Endodermal cell (in vitro differentiated cells): Measurements from ENCODE around the gene SPTLC2. TPM values are rescaled to one million over a fixed set of nuclear protein-coding genes. Genes with fewer than 3 reads are reported as not detected.
A peak's percentile ranks its signal among the peaks of the same experiment; 100 is the strongest.

Experiments
- DNase-seq: peaks from one replicate; pipeline ENCODE4 v3.0.0-alpha.2; 2017
- H3K27ac ChIP-seq: 2 replicates; pipeline ENCODE4 v1.5.1; 2013; ENCODE audit warnings: mild to moderate bottlenecking, low read depth, low read length, moderate library complexity
- H3K27me3 ChIP-seq: 2 replicates; pipeline ENCODE4 v1.6.1; 2013; ENCODE audit warnings: mild to moderate bottlenecking, low read length, moderate library complexity; ENCODE audit not compliant: insufficient read depth, control insufficient read depth, poor library complexity, severe bottlenecking
- H3K36me3 ChIP-seq: 2 replicates; pipeline ENCODE4 v1.7.0; 2013; ENCODE audit warnings: mild to moderate bottlenecking, low read length, moderate library complexity; ENCODE audit not compliant: control insufficient read depth, insufficient read depth
- H3K4me1 ChIP-seq: one replicate; pipeline ENCODE4 v1.7.0; 2013; ENCODE audit warnings: low read length; ENCODE audit not compliant: control insufficient read depth, insufficient read depth
- H3K4me3 ChIP-seq: 2 replicates; pipeline ENCODE4 v1.5.1; 2013; ENCODE audit warnings: mild to moderate bottlenecking, low read length, moderate library complexity
- H3K9ac ChIP-seq: 2 replicates; pipeline ENCODE4 v1.6.1; 2013; ENCODE audit warnings: mild to moderate bottlenecking, low read length, moderate library complexity; ENCODE audit not compliant: poor library complexity, severe bottlenecking; ENCODE audit errors: extremely low read depth
- H3K9me3 ChIP-seq: 2 replicates; pipeline ENCODE4 v1.6.1; 2013; ENCODE audit warnings: mild to moderate bottlenecking, low read length, moderate library complexity; ENCODE audit not compliant: control insufficient read depth
- H3K27ac Mint-ChIP-seq: 2 replicates; pipeline ENCODE4 v1.8.0; 2020; ENCODE audit warnings: mixed read lengths
- H3K27me3 Mint-ChIP-seq: 2 replicates; pipeline ENCODE4 v1.8.0; 2021; ENCODE audit warnings: mild to moderate bottlenecking, mixed read lengths; ENCODE audit not compliant: insufficient read depth
- H3K36me3 Mint-ChIP-seq: 2 replicates; pipeline ENCODE4 v1.8.0; 2020; ENCODE audit warnings: low read depth, mixed read lengths
- H3K4me1 Mint-ChIP-seq: 2 replicates; pipeline ENCODE4 v1.8.0; 2020; ENCODE audit warnings: mixed read lengths
- H3K4me3 Mint-ChIP-seq: 2 replicates; pipeline ENCODE4 v1.8.0; 2020; ENCODE audit warnings: mild to moderate bottlenecking, moderate library complexity, mixed read lengths
- H3K9me3 Mint-ChIP-seq: 2 replicates; pipeline ENCODE4 v1.8.0; 2020; ENCODE audit warnings: mild to moderate bottlenecking, mixed read lengths
- WGBS, 2 experiments: methylation state at CpG; one replicate each; pipeline versions ENCODE4 v1.1.5 to v1.1.7; 2013; ENCODE audit warnings: missing lambda C conversion rate in 2 of 2, mixed read lengths in 1 of 2; ENCODE audit not compliant: insufficient coverage in 1 of 2, insufficient read length in 1 of 2; 5-methylcytosine and 5-hydroxymethylcytosine counted together
- total RNA-seq, 2 donors: library from RNA; stranded (reverse); fragmentation: NEBNext Ultra II Directional in 1 of 2; extraction: Animal tissue kit (Norgen Biotek cat#: 25700) in 1 of 2; gene quantifications; 2 replicates in 1 of 2; 3 replicates in 1 of 2; pipeline ENCODE4 v1.2.1, GENCODE V29; 2021
- TF ChIP-seq, protein P1 (sequence below): fragments of 200-600 bp; sonication (generic); conservative IDR thresholded peaks from 2 replicates; pipeline ENCODE4 v1.5.0; 2021; ENCODE audit warnings: antibody characterized with exemption, mild to moderate bottlenecking

The SPTLC2 gene
- total RNA-seq, 2 donors from 2014 or later: 32.6 to 32.7 TPM

DNA sequence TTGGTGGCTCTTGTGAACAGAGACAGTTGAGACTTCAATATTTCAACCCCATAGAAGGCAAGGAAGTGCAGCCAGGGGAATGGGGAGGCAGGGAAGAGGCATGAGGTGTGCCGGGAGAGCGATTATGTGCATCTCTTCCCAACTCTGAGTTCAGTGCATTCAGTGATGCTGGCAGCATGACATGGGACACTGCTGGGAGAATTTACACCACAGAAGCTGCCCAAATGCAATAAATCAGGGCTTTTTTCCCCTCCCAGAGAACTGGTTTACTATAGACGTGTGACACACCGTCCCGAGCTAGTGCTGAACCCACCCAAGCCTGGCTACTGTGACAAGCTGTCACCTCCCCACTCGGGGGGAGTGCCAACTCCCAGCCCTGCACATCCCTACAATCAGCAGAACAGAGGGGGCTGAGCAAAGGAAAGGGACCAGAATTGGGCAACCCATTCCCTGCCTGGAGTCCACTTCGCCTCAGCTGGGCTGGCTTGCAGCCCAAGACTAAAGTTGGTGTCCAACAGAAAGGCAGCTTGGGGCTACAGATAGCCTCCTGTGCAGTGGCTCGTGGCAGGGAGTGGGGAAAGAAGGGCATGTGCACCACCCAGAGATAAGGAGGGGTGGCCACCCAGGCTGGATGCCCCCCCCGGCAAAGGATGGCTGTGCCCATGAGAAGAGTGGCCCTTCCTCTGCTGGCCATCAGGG is 141.8 kb downstream of the SPTLC2 start:
- H3K9ac ChIP-seq: no peak overlapping the region
- Mint-ChIP-seq H3K27ac (no peak overlapping the region), H3K27me3 (no peaks in the 10 kb centered on the region), H3K4me1 (peaks cover 7% of the 10 kb centered on the region), H3K9me3 (no peaks in the 10 kb centered on the region), H3K36me3 (peaks cover 1% of the 10 kb centered on the region), H3K4me3 (no peak overlapping the region)
- H3K4me1 ChIP-seq: no peaks in the 10 kb centered on the region
- 91 to 94% methylated on average over 6 to 9 of the region's 9 CpGs for WGBS, 2 experiments
- peaks cover 2% of the 10 kb centered on the region for H3K36me3 ChIP-seq
- H3K27ac ChIP-seq: no peak overlapping the region
- TF ChIP-seq, protein P1, sequence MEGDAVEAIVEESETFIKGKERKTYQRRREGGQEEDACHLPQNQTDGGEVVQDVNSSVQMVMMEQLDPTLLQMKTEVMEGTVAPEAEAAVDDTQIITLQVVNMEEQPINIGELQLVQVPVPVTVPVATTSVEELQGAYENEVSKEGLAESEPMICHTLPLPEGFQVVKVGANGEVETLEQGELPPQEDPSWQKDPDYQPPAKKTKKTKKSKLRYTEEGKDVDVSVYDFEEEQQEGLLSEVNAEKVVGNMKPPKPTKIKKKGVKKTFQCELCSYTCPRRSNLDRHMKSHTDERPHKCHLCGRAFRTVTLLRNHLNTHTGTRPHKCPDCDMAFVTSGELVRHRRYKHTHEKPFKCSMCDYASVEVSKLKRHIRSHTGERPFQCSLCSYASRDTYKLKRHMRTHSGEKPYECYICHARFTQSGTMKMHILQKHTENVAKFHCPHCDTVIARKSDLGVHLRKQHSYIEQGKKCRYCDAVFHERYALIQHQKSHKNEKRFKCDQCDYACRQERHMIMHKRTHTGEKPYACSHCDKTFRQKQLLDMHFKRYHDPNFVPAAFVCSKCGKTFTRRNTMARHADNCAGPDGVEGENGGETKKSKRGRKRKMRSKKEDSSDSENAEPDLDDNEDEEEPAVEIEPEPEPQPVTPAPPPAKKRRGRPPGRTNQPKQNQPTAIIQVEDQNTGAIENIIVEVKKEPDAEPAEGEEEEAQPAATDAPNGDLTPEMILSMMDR: no peak
- no peak overlapping the region for H3K4me3 ChIP-seq
- no peaks in the 10 kb centered on the region for H3K27me3 ChIP-seq
- no peak for DNase-seq
- H3K9me3 ChIP-seq: no peaks in the 10 kb centered on the region

DNA sequence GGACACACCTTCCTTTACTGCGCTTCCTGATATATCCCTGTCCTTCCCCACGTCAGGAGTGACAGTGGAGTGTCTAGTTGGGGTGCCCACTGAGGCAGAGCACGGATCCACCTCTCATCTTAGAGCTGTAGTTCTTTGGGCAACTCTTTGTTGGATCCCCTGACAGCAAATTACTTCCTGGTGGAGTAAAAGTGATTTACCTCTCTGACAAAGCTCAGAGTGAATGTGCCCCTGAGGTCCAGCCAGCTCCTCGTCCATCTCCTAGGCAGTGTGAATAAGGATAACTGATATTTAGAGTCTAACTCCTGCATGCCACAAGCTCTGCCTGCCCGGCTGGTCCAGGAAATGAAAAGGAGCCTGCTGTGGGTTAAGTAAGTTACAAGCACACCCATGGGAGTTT is 142.5 kb downstream of the SPTLC2 start:
- Histone ChIP-seq H3K9ac (no peak overlapping the region), H3K36me3 (peaks cover 9% of the 10 kb centered on the region), H3K9me3 (no peaks in the 10 kb centered on the region), H3K4me1 (no peaks in the 10 kb centered on the region), H3K27me3 (no peaks in the 10 kb centered on the region), H3K4me3 (no peak overlapping the region), H3K27ac (no peak overlapping the region)
- H3K27me3 Mint-ChIP-seq: no peaks in the 10 kb centered on the region
- no peaks in the 10 kb centered on the region for H3K9me3 Mint-ChIP-seq
- peaks cover 8% of the 10 kb centered on the region for H3K36me3 Mint-ChIP-seq
- H3K4me3 Mint-ChIP-seq: no peak overlapping the region
- DNase-seq: no peak
- 92 to 93% methylated on average over 5 of the region's 5 CpGs for WGBS, 2 experiments
- TF ChIP-seq, protein P1: no peak
- peaks cover 7% of the 10 kb centered on the region for H3K4me1 Mint-ChIP-seq
- no peak overlapping the region for H3K27ac Mint-ChIP-seq

DNA sequence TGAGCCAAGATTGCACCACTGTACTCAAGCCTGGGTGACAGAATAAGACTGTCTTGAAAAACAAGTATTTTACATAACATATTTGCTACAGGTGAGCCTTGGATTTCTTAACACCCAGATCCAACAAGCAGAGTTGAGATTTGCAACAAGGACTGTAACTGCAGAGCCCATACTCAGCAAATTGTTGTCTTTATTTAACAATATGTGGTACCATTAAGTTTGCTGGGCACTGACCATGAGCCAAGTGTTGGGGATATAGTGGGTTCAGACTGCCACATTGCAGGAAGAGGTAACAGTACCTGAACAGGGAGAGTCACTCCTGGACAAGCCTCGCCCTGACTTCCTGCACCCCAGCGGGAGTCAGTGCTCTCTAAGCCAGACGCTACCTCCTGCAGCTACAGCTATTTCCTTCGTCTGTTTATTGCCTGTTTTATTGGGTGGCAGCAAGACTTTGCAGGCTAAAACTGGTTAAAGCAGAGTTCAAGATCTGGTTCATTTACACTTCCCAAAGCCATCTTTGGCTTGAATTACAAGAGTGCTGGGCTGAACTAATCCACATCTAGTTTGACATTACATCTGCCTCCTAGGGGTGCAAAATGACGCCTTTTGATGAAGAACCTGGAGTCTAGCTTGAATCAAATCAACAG is 146.1 kb downstream of the SPTLC2 start:
- no peaks in the 10 kb centered on the region for H3K9me3 Mint-ChIP-seq
- Histone ChIP-seq H3K9ac (no peak overlapping the region), H3K9me3 (no peaks in the 10 kb centered on the region), H3K4me3 (no peak overlapping the region), H3K36me3 (peaks cover 40% of the 10 kb centered on the region), H3K27ac (no peak overlapping the region), H3K4me1 (no peaks in the 10 kb centered on the region), H3K27me3 (no peaks in the 10 kb centered on the region)
- no peaks in the 10 kb centered on the region for H3K27me3 Mint-ChIP-seq
- WGBS, 2 experiments: 88 to 98% methylated on average over 5 of the region's 5 CpGs
- TF ChIP-seq, protein P1: no peak
- no peak overlapping the region for H3K4me3 Mint-ChIP-seq
- peak overlapping the region; percentile 58 for H3K27ac Mint-ChIP-seq
- DNase-seq: no peak
- peaks cover 7% of the 10 kb centered on the region for H3K4me1 Mint-ChIP-seq
- H3K36me3 Mint-ChIP-seq: peaks cover 39% of the 10 kb centered on the region
